ENCODE results near the gene LYSMD3. TPM values are rescaled to one million over a fixed set of nuclear protein-coding genes. Genes with fewer than 3 reads are reported as not detected.

LYSMD3 gene
- total and polyA plus RNA-seq, 10 of the 15 experiments (the other 5 are each of a cell fraction or from before 2014, with no cell fraction given) = 3.9 to 22.5 (median 12.6) TPM

GRCh38 chr5:90484540-90484939 lies 44.8 kb downstream of the LYSMD3 start (continued):
- no peak for TF ChIP-seq BCLAF1 (IDR thresholded peaks at IDR 0.05)

GRCh38 chr5:90483206-90483605 lies 46.2 kb downstream of the LYSMD3 start:
- BruUV-seq (replicated peaks) = no TSS peak
- ATAC-seq (no peak), FAIRE-seq (no peak), DNase-seq (ENCODE audit: low read depth, low spot score) (no peak)
- ChIA-PET POLR2A (no interaction called here), SMC1A (ENCODE audit: uncharacterized antibody, unreplicated experiment) (interaction anchor here (1.0 kb wide), 1 partner anchor 11 kb away, joined by 3 read pairs; no protein-coding TSS in a partner anchor), RAD21 (ENCODE audit: unreplicated experiment) (no interaction called here), CTCF (interaction anchor here (0.6 kb wide), 1 partner anchor 14 kb away, joined by 5 read pairs; no protein-coding TSS in a partner anchor)
- H3K9me3 ChIP-seq (replicated peaks; ENCODE audit: control insufficient read depth, insufficient read depth, low read length) = no peaks in the 10 kb centered on the region
- intact Hi-C loops (cut with micrococcal nuclease; ENCODE audit: unreplicated experiment) (no loop called here), in situ Hi-C loops (cut with MboI) (no loop called here)
- no peak overlapping the region for H3K4me2 ChIP-seq (ENCODE audit: control insufficient read depth, insufficient read depth)
- 96% methylated on average over 8 of the region's 8 CpGs for WGBS (ENCODE audit: insufficient coverage, insufficient replicate concordance, low lambda C conversion rate, missing lambda C conversion rate)
- no peak overlapping the region for H3K9ac ChIP-seq (ENCODE audit: control insufficient read depth, insufficient read depth, low read length)
- no peaks in the 10 kb centered on the region for H4K20me1 ChIP-seq (ENCODE audit: control insufficient read depth, insufficient read depth)
- H3K79me2 ChIP-seq (ENCODE audit: control insufficient read depth, insufficient read depth, low read length) = no peaks in the 10 kb centered on the region
- no peaks in the 10 kb centered on the region for H3K4me1 ChIP-seq (ENCODE audit: control insufficient read depth, insufficient read depth, low read length)
- peaks cover 1 to 3% of the 10 kb centered on the region in 2 experiments; a peak in 2 of 4 replicates for H3K36me3 ChIP-seq (ENCODE audit: control insufficient read depth in 2 of 2, insufficient read depth in 2 of 2, low read length in 1 of 2)
- no peak overlapping the region for H2AFZ ChIP-seq (ENCODE audit: control insufficient read depth, low read depth, low read length)
- TF ChIP-seq RFX5 (IDR thresholded peaks at IDR 0.05; ENCODE audit: low read depth, low read length) = no peak
- TF ChIP-seq ZBTB33 (IDR thresholded peaks at IDR 0.05) = no peak
- no peak for TF ChIP-seq ZNF24 (IDR thresholded peaks at IDR 0.05)
- TF ChIP-seq SMAD5 (IDR thresholded peaks at IDR 0.05; ENCODE audit: low read depth) = no peak
- no peak for TF ChIP-seq NFYA (IDR thresholded peaks at IDR 0.05; ENCODE audit: borderline replicate concordance, low read depth, low read length)
- TF ChIP-seq FOS (IDR thresholded peaks at IDR 0.05; ENCODE audit: borderline replicate concordance, extremely low read depth, insufficient read length) = no peak
- TF ChIP-seq JUNB (IDR thresholded peaks at IDR 0.05) = no peak
- no peak for TF ChIP-seq SP1 (IDR thresholded peaks at IDR 0.05; ENCODE audit: low read depth, low read length)
- TF ChIP-seq HDAC2 (IDR thresholded peaks at IDR 0.05) = no peak
- TF ChIP-seq SKIL (IDR thresholded peaks at IDR 0.05; ENCODE audit: low read depth, poor library complexity, severe bottlenecking) = no peak
- no peak overlapping the region for H3K27ac ChIP-seq (ENCODE audit: control insufficient read depth, insufficient read depth)
- H3K27me3 ChIP-seq (replicated peaks in 1 of 2; ENCODE audit: control insufficient read depth in 2 of 2, insufficient read depth in 2 of 2, low read length in 1 of 2) = no peaks in the 10 kb centered on the region
- H3K4me3 ChIP-seq = no peak overlapping the region
